PC-3 (cell line): Measurements from ENCODE around the gene ILK. TPM values are rescaled to one million over a fixed set of nuclear protein-coding genes. Genes with fewer than 3 reads are reported as not detected.

Source experiments
- ATAC-seq: fragments of 200-7000 bp; cut with Tn5 transposase; 2 replicates; pipeline ENCODE4 v1.9.1; 2020; ENCODE audit warnings: mild to moderate bottlenecking, moderate library complexity
- BruUV-seq: library from RNA; stranded (reverse); fragments of 400-500 nt; replicated peaks from 2 replicates; lab custom pipeline; 2021; lab: Mats Ljungman, UMichigan
- CTCF ChIA-PET: fragments of 300-600 bp; sonication (Branson Sonifier 250); formaldehyde crosslinking; loops from one replicate; lab custom pipeline; 2022; ENCODE audit warnings: antibody characterized with exemption; lab: Charles Lee
- POLR2A ChIA-PET: fragments of 300-600 bp; sonication (Branson Sonifier 250); formaldehyde crosslinking; loops from one replicate; lab custom pipeline; 2022; ENCODE audit warnings: antibody characterized with exemption; ENCODE audit not compliant: unreplicated experiment; lab: Charles Lee
- DNase-seq: peaks from one replicate; pipeline ENCODE4 v3.0.0-alpha.2; 2015
- H2AFZ ChIP-seq: fragments of 300-600 bp; sonication (generic); 2 replicates; pipeline ENCODE4 v1.6.0; 2016; ENCODE audit warnings: antibody characterized with exemption, low read length
- H3F3A ChIP-seq: fragments of 300-600 bp; sonication (generic); one replicate; pipeline ENCODE4 v1.6.0; 2017; ENCODE audit warnings: antibody characterized with exemption, low read length, control low read depth, mild to moderate bottlenecking; ENCODE audit not compliant: unreplicated experiment
- H3K27ac ChIP-seq: fragments of 300-600 bp; sonication (generic); 2 replicates; pipeline ENCODE4 v1.5.1; 2016; ENCODE audit warnings: mild to moderate bottlenecking, low read length
- H3K27me3 ChIP-seq: fragments of 300-600 bp; sonication (generic); 2 replicates; pipeline ENCODE4 v1.6.1; 2016; ENCODE audit warnings: low read length, mixed read lengths
- H3K36me3 ChIP-seq: fragments of 300-600 bp; sonication (generic); 2 replicates; pipeline ENCODE4 v1.6.1; 2016; ENCODE audit warnings: low read depth, mixed run types, low read length, mixed read lengths
- H3K4me1 ChIP-seq: fragments of 300-600 bp; sonication (generic); 2 replicates; pipeline ENCODE4 v1.5.1; 2016; ENCODE audit warnings: low read length; ENCODE audit not compliant: insufficient read depth
- H3K4me2 ChIP-seq: fragments of 300-600 bp; sonication (generic); 2 replicates; pipeline ENCODE4 v1.6.0; 2016; ENCODE audit warnings: low read length
- H3K4me3 ChIP-seq: fragments of 300-600 bp; sonication (generic); 2 replicates; pipeline ENCODE4 v1.5.1; 2016; ENCODE audit warnings: mild to moderate bottlenecking, low read length, mixed read lengths
- H3K79me2 ChIP-seq: fragments of 300-600 bp; sonication (generic); 2 replicates; pipeline ENCODE4 v1.6.1; 2017; ENCODE audit warnings: low read length, mixed read lengths
- H3K9ac ChIP-seq: fragments of 300-600 bp; sonication (generic); 2 replicates; pipeline ENCODE4 v1.6.0; 2016; ENCODE audit warnings: mild to moderate bottlenecking, low read length
- H3K9me2 ChIP-seq: fragments of 300-600 bp; sonication (generic); replicated peaks from 2 replicates; pipeline ENCODE4 v1.6.1; 2016; ENCODE audit warnings: mixed run types, low read length, mixed read lengths
- H3K9me3 ChIP-seq: fragments of 300-600 bp; sonication (generic); 2 replicates; pipeline ENCODE4 v1.6.1; 2016; ENCODE audit warnings: low read length, mixed read lengths
- H4K20me1 ChIP-seq: fragments of 300-600 bp; sonication (generic); 2 replicates; pipeline ENCODE4 v1.6.1; 2016; ENCODE audit warnings: low read length, mixed read lengths
- EZH2 ChIP-seq: fragments of 300-600 bp; sonication (generic); IDR thresholded peaks from one replicate; pipeline ENCODE4 v1.6.1; 2017; ENCODE audit warnings: antibody characterized with exemption, mild to moderate bottlenecking, low read length; ENCODE audit not compliant: unreplicated experiment
- EZH2phosphoT487 ChIP-seq: fragments of 300-600 bp; sonication (generic); IDR thresholded peaks from 2 replicates; pipeline ENCODE4 v1.6.1; 2018; ENCODE audit warnings: mild to moderate bottlenecking, antibody characterized with exemption, low read length, borderline replicate concordance
- intact Hi-C: fragments of 100-400 bp; cut with micrococcal nuclease; formaldehyde crosslinking; loops from 2 replicates; pipeline ENCODE4 v1.9.0; 2023
- total RNA-seq: library from RNA; depleted of rRNA; stranded (reverse); fragments of >200 nt; gene quantifications from 2 replicates; pipeline ENCODE4 v1.2.3, GENCODE V29; 2014
- TF ChIP-seq, protein P1 (sequence below): fragments of 300-600 bp; sonication (generic); conservative IDR thresholded peaks from 2 replicates; pipeline ENCODE4 v1.5.1; 2017; ENCODE audit warnings: antibody characterized with exemption, low read depth, mild to moderate bottlenecking, low read length

ILK gene
- total RNA-seq, 1 experiment from 2014 or later, result 73.9 TPM

DNA sequence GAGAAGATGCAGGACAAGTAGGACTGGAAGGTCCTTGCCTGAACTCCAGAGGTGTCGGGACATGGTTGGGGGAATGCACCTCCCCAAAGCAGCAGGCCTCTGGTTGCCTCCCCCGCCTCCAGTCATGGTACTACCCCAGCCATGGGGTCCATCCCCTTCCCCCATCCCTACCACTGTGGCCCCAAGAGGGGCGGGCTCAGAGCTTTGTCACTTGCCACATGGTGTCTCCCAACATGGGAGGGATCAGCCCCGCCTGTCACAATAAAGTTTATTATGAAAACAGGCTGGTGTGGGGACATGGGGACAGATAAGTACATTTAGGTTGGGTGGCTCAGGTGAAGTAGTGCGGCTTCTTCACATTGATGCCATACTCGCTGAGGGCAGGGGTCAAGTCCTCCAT, 7.0 kb downstream of the ILK start:
- ATAC-seq, result no peak
- intact Hi-C loops, result loop anchor here (5.0 kb wide), 1 partner anchor 57 kb away; no protein-coding TSS in a partner anchor
- H3K9me2 ChIP-seq, result no peaks in the 10 kb centered on the region
- no peak overlapping the region for H2AFZ ChIP-seq
- H3K4me1 ChIP-seq, result peaks cover 33% of the 10 kb centered on the region
- no peak overlapping the region for H3K27ac ChIP-seq
- H3K9ac ChIP-seq, result no peak overlapping the region
- H3F3A ChIP-seq, result peaks cover 5% of the 10 kb centered on the region
- H4K20me1 ChIP-seq, result no peaks in the 10 kb centered on the region
- no peaks in the 10 kb centered on the region for H3K9me3 ChIP-seq
- BruUV-seq, result no TSS peak
- H3K79me2 ChIP-seq, result peaks cover 36% of the 10 kb centered on the region
- DNase-seq, result no peak
- ChIA-PET CTCF (no interaction called here), POLR2A (no interaction called here)
- no peaks in the 10 kb centered on the region for H3K27me3 ChIP-seq
- H3K36me3 ChIP-seq, result peaks cover 25% of the 10 kb centered on the region; the same call in 1 of the 2 replicates
- TF ChIP-seq EZH2 (no peak), EZH2phosphoT487 (no peak)
- TF ChIP-seq, protein P1, sequence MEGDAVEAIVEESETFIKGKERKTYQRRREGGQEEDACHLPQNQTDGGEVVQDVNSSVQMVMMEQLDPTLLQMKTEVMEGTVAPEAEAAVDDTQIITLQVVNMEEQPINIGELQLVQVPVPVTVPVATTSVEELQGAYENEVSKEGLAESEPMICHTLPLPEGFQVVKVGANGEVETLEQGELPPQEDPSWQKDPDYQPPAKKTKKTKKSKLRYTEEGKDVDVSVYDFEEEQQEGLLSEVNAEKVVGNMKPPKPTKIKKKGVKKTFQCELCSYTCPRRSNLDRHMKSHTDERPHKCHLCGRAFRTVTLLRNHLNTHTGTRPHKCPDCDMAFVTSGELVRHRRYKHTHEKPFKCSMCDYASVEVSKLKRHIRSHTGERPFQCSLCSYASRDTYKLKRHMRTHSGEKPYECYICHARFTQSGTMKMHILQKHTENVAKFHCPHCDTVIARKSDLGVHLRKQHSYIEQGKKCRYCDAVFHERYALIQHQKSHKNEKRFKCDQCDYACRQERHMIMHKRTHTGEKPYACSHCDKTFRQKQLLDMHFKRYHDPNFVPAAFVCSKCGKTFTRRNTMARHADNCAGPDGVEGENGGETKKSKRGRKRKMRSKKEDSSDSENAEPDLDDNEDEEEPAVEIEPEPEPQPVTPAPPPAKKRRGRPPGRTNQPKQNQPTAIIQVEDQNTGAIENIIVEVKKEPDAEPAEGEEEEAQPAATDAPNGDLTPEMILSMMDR, result no peak
- H3K4me2 ChIP-seq, result peak overlapping the region; percentile 85
- H3K4me3 ChIP-seq, result peak overlapping the region; percentile 85; the same call in 1 of the 2 replicates

DNA sequence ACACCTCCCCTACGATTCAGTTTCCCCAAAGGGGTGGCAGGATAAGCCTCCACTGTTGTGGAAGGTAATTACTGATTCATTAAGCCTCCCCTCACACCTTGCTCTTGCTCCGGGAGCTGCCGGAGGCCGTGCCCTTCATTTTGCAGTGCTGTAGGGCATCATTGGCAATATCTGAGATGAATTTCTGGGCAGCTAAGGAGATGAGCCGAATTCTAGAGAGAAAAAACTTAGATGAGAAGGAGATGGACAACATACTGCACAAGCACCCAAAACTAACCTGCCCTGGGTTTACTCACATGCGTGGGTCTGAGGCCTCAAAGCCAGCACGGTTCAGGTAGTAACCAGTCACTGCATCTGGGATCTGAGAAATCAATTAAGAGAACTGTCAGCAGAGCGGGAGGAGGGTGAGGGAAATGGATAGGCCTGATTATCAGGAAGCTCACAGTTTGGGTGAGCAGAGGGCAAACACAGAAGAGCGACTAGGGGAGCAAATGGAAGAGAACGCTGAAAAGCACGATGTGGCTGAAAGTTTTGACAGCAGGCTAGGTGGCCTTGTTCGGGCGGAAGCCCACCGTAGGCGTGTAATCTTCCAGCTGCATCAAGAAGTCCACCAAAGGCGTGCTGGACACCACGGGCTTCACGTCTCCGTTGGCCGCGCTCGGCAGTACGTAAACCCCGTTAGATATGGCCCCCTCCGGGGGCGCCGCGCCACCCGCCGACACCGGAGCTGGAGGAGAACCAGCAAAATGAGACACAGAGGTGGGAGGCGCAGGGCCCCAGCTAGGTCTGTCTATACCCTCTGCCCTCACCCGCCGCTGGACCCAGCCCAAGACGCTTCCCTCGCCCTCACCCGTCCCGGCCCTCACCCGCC, 7.8 kb downstream of the ILK start:
- ChIA-PET CTCF (no interaction called here), POLR2A (interaction anchor here (0.6 to 0.7 kb wide), 2 partner anchors 72 to 80 kb away, joined by 3 to 5 read pairs; partner anchors contain the start of gene MRPL17)
- Histone ChIP-seq H3F3A (peaks cover 3% of the 10 kb centered on the region), H2AFZ (peak overlapping the region; percentile 40; the same call in 1 of the 2 replicates), H4K20me1 (no peaks in the 10 kb centered on the region), H3K27me3 (no peaks in the 10 kb centered on the region), H3K4me1 (peaks cover 28% of the 10 kb centered on the region), H3K4me2 (peak overlapping the region; percentile 85), H3K79me2 (peaks cover 29% of the 10 kb centered on the region), H3K36me3 (peaks cover 25% of the 10 kb centered on the region; the same call in 1 of the 2 replicates), H3K9me2 (no peaks in the 10 kb centered on the region), H3K9me3 (no peaks in the 10 kb centered on the region), H3K9ac (peak overlapping the region; percentile 80), H3K4me3 (peak overlapping the region; percentile 85), H3K27ac (no peak overlapping the region)
- intact Hi-C loops, result loop anchor here (5.0 kb wide), 1 partner anchor 56 kb away; no protein-coding TSS in a partner anchor
- DNase-seq, result no peak
- TSS peak; percentile 24 for BruUV-seq
- TF ChIP-seq EZH2phosphoT487 (no peak), EZH2 (no peak)
- TF ChIP-seq, protein P1, result no peak
- peak; percentile 19 for ATAC-seq

DNA sequence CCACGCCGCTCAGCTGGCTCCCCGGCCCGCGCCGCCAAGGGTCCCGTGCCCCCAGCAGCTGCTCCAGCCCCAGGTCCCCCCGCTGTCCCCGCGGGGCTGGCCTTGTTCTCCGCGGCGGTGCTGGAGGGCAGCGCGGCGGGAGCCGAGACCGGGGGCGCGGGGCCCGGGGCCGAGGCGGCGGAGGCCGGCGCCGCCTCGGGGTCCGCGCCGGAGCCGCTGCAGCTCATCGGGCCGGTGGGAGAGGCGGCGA, 8.3 kb downstream of the ILK start:
- Histone ChIP-seq H3K9me2 (no peaks in the 10 kb centered on the region), H3K36me3 (peaks cover 25% of the 10 kb centered on the region; the same call in 1 of the 2 replicates), H2AFZ (peak overlapping the region; percentile 40; the same call in 1 of the 2 replicates), H3K27ac (no peak overlapping the region), H3K4me2 (peak overlapping the region; percentile 85), H4K20me1 (no peaks in the 10 kb centered on the region), H3F3A (no peaks in the 10 kb centered on the region), H3K9ac (peak overlapping the region; percentile 80), H3K4me1 (peaks cover 22% of the 10 kb centered on the region), H3K79me2 (peaks cover 24% of the 10 kb centered on the region), H3K4me3 (peak overlapping the region; percentile 85), H3K9me3 (no peaks in the 10 kb centered on the region), H3K27me3 (no peaks in the 10 kb centered on the region)
- ATAC-seq (no peak), DNase-seq (no peak)
- intact Hi-C loops, result loop anchor here (1.0 to 5.0 kb wide), 2 partner anchors 9 to 55 kb away; partner anchors contain the start of genes ILK and RRP8
- POLR2A ChIA-PET, result interaction anchor here (0.6 to 0.7 kb wide), 2 partner anchors 71 to 81 kb away, joined by 3 to 5 read pairs; partner anchors contain the start of gene MRPL17
- BruUV-seq, result no TSS peak
- TF ChIP-seq EZH2phosphoT487, result no peak
- no peak for TF ChIP-seq EZH2
- TF ChIP-seq, protein P1, result no peak
- CTCF ChIA-PET, result no interaction called here
